C4-2B (cell line): Measurements from ENCODE around the gene CLMN.

ENCODE experiments used
- CTCF ChIP-seq: fragments of 450-650 bp; conservative IDR thresholded peaks from 2 replicates; pipeline ENCODE4 v1.5.1; 2017; ENCODE audit warnings: mild to moderate bottlenecking
- ZFX ChIP-seq: fragments of 450-650 bp; IDR thresholded peaks from 2 replicates; pipeline ENCODE4 v1.6.1; 2017

- TF ChIP-seq CTCF (no peak), ZFX (no peak)
Observed at GRCh38 chr14:95198320-95198719, 121.4 kb downstream of the CLMN start.
